ENCODE results near the gene FBXO21.
"Not testable (repeated sequence)": the region's sequence is repeated elsewhere in the genome, so short reads cannot be mapped to it uniquely, and the experiment has no call there.

The FBXO21 gene

DNA sequence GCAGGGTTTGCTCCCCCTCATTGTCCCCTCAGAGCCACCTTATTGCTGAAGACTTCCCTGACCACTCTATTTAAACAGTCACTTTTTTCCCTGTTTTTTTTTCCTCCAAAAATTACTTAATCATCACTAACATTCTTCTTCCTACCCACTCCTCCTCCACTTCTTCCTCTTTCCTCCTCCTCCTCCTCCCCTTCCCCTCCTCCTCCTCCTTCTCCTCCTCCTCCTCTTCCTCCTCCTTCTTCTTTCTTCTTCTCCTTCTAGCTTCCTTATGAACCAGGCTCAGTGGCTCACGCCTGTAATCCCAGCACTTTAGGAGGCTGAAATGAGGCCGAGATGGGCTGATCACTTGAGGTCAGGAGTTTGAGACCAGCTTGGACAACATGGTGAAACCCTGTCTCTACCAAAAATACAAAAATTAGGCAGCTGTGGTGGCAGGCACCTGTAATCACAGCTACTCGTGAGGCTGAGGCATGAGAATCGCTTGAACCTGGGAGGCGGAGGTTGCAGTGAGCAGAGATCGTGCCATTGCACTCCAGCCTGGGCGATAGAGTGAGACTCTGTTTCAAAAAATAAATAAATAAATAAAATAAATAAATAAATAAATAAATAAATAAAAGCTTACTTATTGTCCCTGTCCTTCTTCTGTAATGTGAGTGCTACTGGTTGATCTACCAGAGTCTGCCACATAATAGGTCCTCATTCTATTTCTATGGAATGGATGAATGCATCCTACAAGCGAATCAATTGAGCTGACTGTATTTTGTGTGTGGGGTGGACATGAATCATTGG lies 9.9 kb upstream of the FBXO21 start:
- not testable (repeated sequence) for DNase-seq

DNA sequence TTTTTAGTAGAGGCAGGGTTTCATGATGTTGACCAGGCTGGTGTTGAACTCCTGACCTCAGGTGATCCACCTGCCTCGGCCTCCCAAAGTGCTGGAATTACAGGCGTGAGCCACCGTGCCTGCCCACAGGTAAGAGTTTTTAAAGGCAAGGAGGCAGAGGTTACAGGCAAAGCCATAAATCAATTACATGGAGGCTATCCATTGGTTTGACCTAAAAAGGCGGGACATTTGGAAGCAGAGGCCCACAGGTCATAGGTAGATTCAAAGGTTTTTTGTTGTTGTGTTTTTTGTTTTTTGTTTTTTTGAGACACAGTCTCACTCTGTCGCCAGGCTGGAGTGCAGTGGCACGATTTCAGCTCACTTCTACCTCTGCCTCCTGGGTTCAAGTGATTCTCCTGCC lies 6.1 kb upstream of the FBXO21 start:
- DNase-seq, result not testable (repeated sequence)

GRCh38 chr12:117195027-117195426 lies 4.8 kb upstream of the FBXO21 start:
- DNase-seq, result not testable (repeated sequence)

DNA sequence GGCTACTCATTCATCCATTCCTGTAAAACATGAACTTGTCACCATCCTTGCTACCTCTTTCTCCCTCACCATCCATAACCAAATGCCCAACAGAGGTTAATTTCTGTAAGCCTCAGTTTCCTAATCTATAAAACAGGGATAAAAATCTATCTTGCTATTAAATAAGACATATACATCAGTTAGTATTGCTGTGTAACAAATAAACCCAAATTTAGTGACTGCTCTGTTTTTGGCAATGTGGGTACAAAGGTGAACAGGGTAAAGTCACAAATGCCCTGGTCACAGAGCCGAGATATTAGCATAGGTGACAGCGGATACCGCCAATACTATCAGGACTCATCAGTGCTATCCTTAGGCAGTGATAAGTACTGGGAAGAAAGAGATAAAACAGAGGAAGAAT lies 3.6 kb upstream of the FBXO21 start:
- no peak for DNase-seq

- DNase-seq, result not testable (repeated sequence)
Measured at GRCh38 chr12:117192581-117192980, 2.3 kb upstream of the FBXO21 start.

DNA sequence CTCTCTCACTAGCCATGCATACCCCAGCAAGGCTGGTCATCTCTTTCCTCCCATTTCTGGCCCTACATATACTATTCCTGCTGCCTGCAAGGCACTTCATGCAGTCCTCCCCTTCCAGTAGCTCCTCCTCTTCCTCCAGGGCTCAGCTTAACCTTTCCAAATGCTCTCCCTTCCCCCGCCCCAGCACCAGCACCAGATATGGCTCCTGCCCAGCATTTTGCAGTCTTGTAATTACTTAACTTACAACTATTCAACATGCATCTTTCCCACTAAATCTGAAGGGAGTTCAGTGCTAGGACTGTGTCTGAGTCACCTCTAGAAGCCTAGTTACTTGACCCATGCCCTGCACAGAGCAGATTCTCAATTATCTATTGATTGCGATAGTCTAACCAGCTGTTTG lies 1.8 kb upstream of the FBXO21 start:
- no peak for DNase-seq

GRCh38 chr12:117189725-117190209 lies 503 bp downstream of the FBXO21 start:
- DNase-seq, result peak; percentile 7 to 23

DNA sequence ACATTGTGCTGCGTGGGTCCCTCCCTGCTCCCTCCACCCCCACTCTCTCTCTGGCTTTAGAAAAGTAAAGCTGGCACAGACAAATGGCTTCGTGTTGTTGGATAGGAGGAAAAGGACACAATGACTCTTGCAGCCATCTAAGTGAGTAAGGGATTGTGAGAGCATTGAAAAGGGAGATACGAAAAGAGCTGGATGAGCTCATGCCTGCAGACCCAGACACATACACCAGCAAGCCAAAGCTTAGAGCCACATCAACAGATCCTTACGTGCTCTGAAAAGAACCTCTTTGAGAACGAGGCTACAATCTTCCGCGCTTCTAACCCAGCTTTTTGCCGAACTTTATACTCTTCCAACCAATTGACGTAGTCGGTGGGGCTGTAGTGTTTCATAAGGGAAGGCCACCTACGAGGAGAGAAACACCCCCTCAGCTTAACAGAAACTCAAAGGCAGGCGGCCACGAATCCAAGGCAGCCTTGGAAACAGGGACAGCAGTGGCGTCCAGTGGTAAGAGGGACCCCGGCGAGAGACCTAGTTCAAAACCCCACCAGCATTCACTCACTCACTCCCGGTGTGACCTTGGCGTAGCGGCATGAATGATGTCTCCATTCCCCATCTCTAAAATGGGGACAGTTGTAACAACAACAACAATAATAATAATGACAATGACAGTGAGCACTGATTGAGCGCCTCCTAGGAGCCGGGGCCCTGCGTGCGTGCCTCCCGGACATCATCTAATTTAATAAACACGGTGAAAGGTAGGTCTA lies 1.1 kb downstream of the FBXO21 start:
- no peak for DNase-seq

- DNase-seq, result no peak
Measured at GRCh38 chr12:117188121-117188665, 2.1 kb downstream of the FBXO21 start.

DNA sequence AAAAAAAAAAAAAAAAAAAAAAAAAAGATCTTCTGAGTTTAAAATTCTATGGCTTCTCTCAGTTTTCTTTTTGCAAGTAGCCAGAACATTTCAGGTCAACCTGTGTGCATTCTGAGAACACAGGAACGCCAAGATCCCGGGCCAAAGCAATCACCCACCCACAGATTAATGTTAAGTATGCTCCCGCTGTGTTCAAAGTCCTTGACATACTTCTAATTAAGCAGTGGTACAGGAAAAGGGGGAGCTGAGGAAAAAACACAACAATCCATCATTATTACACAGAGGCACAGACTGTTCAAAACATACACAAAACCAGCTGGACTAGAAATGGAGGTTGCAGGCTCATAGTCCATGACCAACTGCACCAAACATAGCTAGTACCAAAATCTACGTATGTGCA lies 2.8 kb downstream of the FBXO21 start:
- no peak for DNase-seq

DNA sequence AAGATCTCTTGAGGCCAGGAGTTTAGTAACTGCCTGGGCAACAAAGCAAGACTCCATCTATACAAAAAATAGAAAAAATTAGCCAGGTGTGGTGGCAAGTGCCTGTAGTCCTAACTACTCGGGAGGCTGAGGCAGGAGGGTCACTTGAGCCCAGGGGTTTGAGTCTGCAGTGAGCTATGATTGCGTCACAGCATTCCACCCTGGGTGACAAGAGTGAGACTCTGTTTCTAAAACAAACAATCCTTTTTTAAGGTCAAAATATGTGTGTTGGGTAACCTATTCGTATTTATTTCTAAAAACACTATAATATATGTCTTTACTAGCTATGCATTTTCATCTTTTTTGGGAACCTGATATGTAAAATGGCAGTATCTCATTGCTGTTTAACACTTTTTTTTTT lies 7.4 kb downstream of the FBXO21 start:
- no peak for DNase-seq

GRCh38 chr12:117181468-117181843 lies 8.8 kb downstream of the FBXO21 start:
- not testable (repeated sequence) for DNase-seq

GRCh38 chr12:117180758-117181467 lies 9.4 kb downstream of the FBXO21 start:
- no peak for DNase-seq

GRCh38 chr12:117178745-117179144 lies 11.5 kb downstream of the FBXO21 start:
- DNase-seq, result no peak

DNA sequence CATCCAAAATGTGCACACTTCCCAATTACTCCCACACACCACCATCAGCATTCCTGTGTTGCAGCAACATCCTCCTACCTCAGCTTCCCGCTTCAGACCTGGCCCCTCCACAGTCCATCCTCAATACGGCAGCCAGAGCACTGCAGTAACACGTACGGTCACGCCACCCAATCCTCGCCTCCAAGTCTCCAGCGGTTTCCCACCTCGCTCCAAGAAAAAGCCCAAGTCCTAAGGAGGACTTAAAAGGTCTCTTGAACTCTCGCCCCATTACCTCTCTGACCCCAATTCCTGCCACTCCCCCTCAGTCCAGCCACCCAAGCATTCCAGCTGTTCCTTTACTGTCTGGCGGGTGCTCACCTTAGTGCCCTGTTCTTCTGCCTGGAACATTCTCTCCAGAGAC lies 12.0 kb downstream of the FBXO21 start:
- DNase-seq, result no peak

- no peak for DNase-seq
Measured at GRCh38 chr12:117172168-117172567, 18.1 kb downstream of the FBXO21 start.

DNA sequence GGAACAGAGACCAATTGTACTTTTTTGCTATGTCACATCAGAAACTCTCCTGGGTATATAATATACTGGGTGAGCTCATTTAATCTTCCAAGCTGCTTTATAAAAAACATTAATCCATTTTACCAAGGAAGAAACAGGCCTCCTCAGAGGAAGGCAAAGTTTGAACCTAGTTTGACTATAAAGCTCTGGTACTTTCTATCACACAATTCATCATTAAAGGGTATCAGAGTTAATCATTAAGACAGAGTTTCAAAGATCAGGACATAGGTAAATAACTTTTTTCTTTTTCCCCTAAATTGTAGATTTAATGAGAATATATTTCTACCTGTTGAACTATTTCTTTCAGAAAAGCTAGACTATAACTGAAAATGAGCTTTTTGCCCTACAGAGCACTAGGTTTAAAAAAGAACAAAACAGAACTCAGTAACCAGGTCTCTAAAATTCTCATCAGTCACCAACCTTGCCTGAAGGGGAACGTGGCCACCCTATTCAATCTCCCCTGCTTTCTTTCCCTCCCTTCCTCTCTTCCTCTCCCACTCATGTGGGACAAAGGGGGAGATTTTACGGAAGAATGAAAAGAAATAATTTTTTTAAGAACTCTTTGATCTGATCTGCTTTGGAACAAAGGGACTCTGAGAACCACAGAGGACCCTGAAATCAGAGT lies 18.6 kb downstream of the FBXO21 start:
- DNase-seq, result no peak

DNA sequence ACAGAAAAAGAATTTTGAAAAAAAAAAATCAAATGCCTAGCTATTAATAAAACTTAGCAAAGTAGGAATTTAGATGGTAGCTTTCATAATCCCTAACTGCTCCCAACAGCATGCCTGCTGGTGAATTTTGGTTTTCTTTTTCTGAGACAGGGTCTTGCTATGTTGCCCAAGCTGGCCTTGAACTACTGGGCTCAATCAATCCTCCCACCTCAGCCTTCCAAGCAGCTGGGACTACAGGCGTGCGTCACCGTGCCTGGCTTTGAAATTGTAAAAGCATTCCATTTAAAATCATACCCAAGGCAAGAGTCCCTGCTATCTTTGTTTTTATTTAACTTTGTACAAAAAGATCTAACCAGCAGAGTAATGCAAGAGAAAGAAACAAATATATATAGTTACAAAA lies 20.7 kb downstream of the FBXO21 start:
- no peak for DNase-seq

- no peak for DNase-seq
Measured at GRCh38 chr12:117168976-117169375, 21.3 kb downstream of the FBXO21 start.

GRCh38 chr12:117167769-117168168 lies 22.5 kb downstream of the FBXO21 start:
- no peak for DNase-seq

DNA sequence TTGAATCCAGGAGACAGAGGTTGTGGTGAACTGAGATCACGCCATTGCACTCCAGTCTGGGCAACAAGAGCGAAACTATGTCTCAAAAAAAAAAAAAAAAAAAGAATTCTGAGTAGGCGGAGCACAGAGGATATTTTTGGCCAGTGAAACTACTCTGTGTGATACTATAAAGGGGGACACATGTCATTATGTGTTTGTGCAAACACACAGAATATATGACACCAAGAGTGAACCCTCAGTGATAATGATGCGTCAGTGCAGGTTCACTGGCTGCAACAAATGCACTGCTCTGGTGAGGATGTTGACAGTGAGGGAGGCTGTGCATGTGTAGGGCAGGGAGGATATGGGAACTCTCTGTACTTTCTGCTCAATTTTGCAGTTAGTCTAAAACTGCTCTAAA lies 24.2 kb downstream of the FBXO21 start:
- no peak for DNase-seq

DNA sequence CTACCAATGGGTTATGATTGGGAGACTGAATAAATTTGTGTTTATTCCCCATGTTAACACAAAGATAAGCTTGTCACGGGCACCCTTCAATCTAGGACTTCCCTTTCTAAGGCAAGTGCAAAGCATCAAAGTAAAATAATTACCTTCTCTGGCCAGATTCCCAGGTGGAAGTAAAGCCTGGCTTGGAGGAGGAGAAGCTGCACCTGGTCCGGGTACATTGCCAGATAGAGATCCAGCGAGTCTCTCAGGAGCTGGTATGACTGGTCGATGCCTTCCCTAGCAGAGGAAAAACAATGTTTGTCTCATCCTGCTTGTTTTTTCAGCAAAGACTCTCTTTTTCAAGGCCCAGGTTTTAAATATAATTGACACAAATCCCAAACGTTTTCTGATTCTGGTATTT lies 24.9 kb downstream of the FBXO21 start:
- DNase-seq, result no peak

GRCh38 chr12:117162633-117163032 lies 27.6 kb downstream of the FBXO21 start:
- no peak for DNase-seq

All from stimulated activated CD4-positive, alpha-beta T cell treated with anti-CD3 and anti-CD28 coated beads, Interleukin-2, amount 100 ng/mL, for 48 hours (primary cell).